IMR-90 (cell line): Measurements from ENCODE around the gene UNC50. TPM values are rescaled to one million over a fixed set of nuclear protein-coding genes. Genes with fewer than 3 reads are reported as not detected.

Experiments
- ATAC-seq: fragments of 200-7000 bp; cut with Tn5 transposase; 2 replicates; pipeline ENCODE4 v1.9.1; 2020; ENCODE audit warnings: low read depth, mild to moderate bottlenecking, moderate library complexity
- BruUV-seq: library from RNA; stranded (reverse); fragments of 400-500 nt; replicated peaks from 2 replicates; lab custom pipeline; 2021; lab: Mats Ljungman, UMichigan
- CTCF ChIA-PET: fragments of 300-600 bp; formaldehyde crosslinking; extraction: SDS; loops from one replicate; lab custom pipeline; 2021; ENCODE audit warnings: antibody characterized with exemption; lab: Yijun Ruan, JAX
- POLR2A ChIA-PET: fragments of 300-600 bp; sonication (Branson Sonifier 250); formaldehyde crosslinking; loops from one replicate; lab custom pipeline; 2022; ENCODE audit warnings: antibody characterized with exemption; ENCODE audit not compliant: unreplicated experiment; lab: Charles Lee
- DNase-seq: peaks from one replicate; pipeline ENCODE4 v3.0.0; 2013
- H2AFZ ChIP-seq: replicated peaks from 2 replicates; pipeline ENCODE3; 2013; ENCODE audit warnings: low read length, mild to moderate bottlenecking; ENCODE audit not compliant: poor library complexity
- H2AK5ac ChIP-seq: 2 replicates; pipeline ENCODE4 v1.6.1; 2013; ENCODE audit warnings: low read depth, low read length, inconsistent platforms
- H2AK9ac ChIP-seq: replicated peaks from 2 replicates; pipeline ENCODE3; 2013; ENCODE audit warnings: mild to moderate bottlenecking, low read depth, low read length, moderate library complexity; ENCODE audit not compliant: poor library complexity
- H2BK120ac ChIP-seq: 2 replicates; pipeline ENCODE4 v1.6.1; 2013; ENCODE audit warnings: low read depth, low read length, inconsistent platforms
- H2BK15ac ChIP-seq: 3 replicates; pipeline ENCODE4 v1.6.1; 2013; ENCODE audit warnings: low read depth, low read length, inconsistent platforms
- H2BK20ac ChIP-seq: 2 replicates; pipeline ENCODE4 v1.6.1; 2013; ENCODE audit warnings: low read depth, mild to moderate bottlenecking, inconsistent platforms, low read length, moderate library complexity
- H2BK5ac ChIP-seq: 2 replicates; pipeline ENCODE4 v1.6.1; 2013; ENCODE audit warnings: mild to moderate bottlenecking, low read depth, low read length, inconsistent platforms; ENCODE audit not compliant: poor library complexity, severe bottlenecking
- H3K14ac ChIP-seq: replicated peaks from 2 replicates; pipeline ENCODE4 v1.6.1; 2013; ENCODE audit warnings: low read depth, low read length, inconsistent platforms
- H3K18ac ChIP-seq: 2 replicates; pipeline ENCODE4 v1.6.1; 2013; ENCODE audit warnings: low read depth, low read length, control low read depth
- H3K23ac ChIP-seq: 2 replicates; pipeline ENCODE4 v1.6.1; 2013; ENCODE audit warnings: low read depth, low read length, inconsistent platforms
- H3K27ac ChIP-seq: 2 replicates; pipeline ENCODE4 v1.5.1; 2013; ENCODE audit warnings: mild to moderate bottlenecking, control low read depth, low read length; ENCODE audit not compliant: insufficient read depth
- H3K27me3 ChIP-seq: 2 replicates; pipeline ENCODE4 v1.6.1; 2013; ENCODE audit warnings: low read length; ENCODE audit not compliant: control insufficient read depth, insufficient read depth
- H3K36me3 ChIP-seq: 2 replicates; pipeline ENCODE4 v1.6.1; 2013; ENCODE audit warnings: low read length, mixed read lengths; ENCODE audit not compliant: control insufficient read depth, insufficient read depth
- H3K4ac ChIP-seq: 2 replicates; pipeline ENCODE4 v1.6.1; 2013; ENCODE audit warnings: low read depth, low read length, inconsistent platforms
- H3K4me1 ChIP-seq: 2 replicates; pipeline ENCODE4 v1.6.1; 2013; ENCODE audit warnings: low read length, mixed read lengths; ENCODE audit not compliant: control insufficient read depth, insufficient read depth
- H3K4me2 ChIP-seq: 2 replicates; pipeline ENCODE4 v1.6.1; 2013; ENCODE audit warnings: low read depth, mild to moderate bottlenecking, control low read depth, low read length, moderate library complexity
- H3K4me3 ChIP-seq: 2 replicates; pipeline ENCODE4 v1.5.1; 2013; ENCODE audit warnings: low read depth, mild to moderate bottlenecking, control low read depth, low read length, moderate library complexity; ENCODE audit not compliant: insufficient read depth
- H3K56ac ChIP-seq: 2 replicates; pipeline ENCODE4 v1.6.1; 2013; ENCODE audit warnings: low read length, inconsistent platforms; ENCODE audit not compliant: insufficient read depth; ENCODE audit errors: extremely low read depth
- H3K79me1 ChIP-seq, 2 experiments: 2 replicates each; pipeline ENCODE4 v1.6.1; 2013; ENCODE audit warnings: low read length in 2 of 2, inconsistent platforms in 1 of 2, low read depth in 1 of 2
- H3K9ac ChIP-seq: 2 replicates; pipeline ENCODE4 v1.6.1; 2013; ENCODE audit warnings: low read depth, low read length, control low read depth
- H3K9me1 ChIP-seq: 2 replicates; pipeline ENCODE4 v1.6.1; 2013; ENCODE audit warnings: low read length, inconsistent platforms; ENCODE audit not compliant: insufficient read depth
- H3K9me3 ChIP-seq: 2 replicates; pipeline ENCODE4 v1.6.1; 2013; ENCODE audit warnings: low read length; ENCODE audit not compliant: control insufficient read depth, insufficient read depth
- H4K20me1 ChIP-seq: 2 replicates; pipeline ENCODE4 v1.6.1; 2013; ENCODE audit warnings: low read length, inconsistent platforms; ENCODE audit not compliant: insufficient read depth
- H4K5ac ChIP-seq: 2 replicates; pipeline ENCODE4 v1.6.1; 2013; ENCODE audit warnings: mild to moderate bottlenecking, low read depth, low read length, control low read depth
- H4K8ac ChIP-seq, 2 experiments: 2 replicates each; pipeline ENCODE4 v1.6.1; 2013; ENCODE audit warnings: low read depth in 2 of 2, low read length in 2 of 2, control low read depth in 1 of 2, inconsistent platforms in 1 of 2
- H4K91ac ChIP-seq: 2 replicates; pipeline ENCODE4 v1.6.1; 2013; ENCODE audit warnings: low read depth, low read length, inconsistent platforms; ENCODE audit not compliant: insufficient read depth
- BHLHE40 ChIP-seq: fragments of 150-350 bp; IDR thresholded peaks from 2 replicates; pipeline ENCODE4 v1.6.1; 2016; ENCODE audit warnings: mild to moderate bottlenecking, low read depth, low read length
- CEBPB ChIP-seq: IDR thresholded peaks from 2 replicates; pipeline ENCODE4 v1.6.1; 2012; ENCODE audit warnings: low read depth, low read length, improper control_type of control experiment
- CHD1 ChIP-seq: IDR thresholded peaks from 2 replicates; pipeline ENCODE4 v1.6.1; 2012; ENCODE audit warnings: low read depth, low read length, improper control_type of control experiment
- MAFK ChIP-seq: IDR thresholded peaks from 2 replicates; pipeline ENCODE4 v1.6.1; 2012; ENCODE audit warnings: low read depth, low read length, improper control_type of control experiment
- MAZ ChIP-seq: IDR thresholded peaks from 2 replicates; pipeline ENCODE4 v1.6.1; 2012; ENCODE audit warnings: low read depth, mild to moderate bottlenecking, low read length, improper control_type of control experiment, moderate library complexity, borderline replicate concordance
- MXI1 ChIP-seq: IDR thresholded peaks from 2 replicates; pipeline ENCODE4 v1.6.1; 2012; ENCODE audit warnings: low read depth, mild to moderate bottlenecking, low read length, moderate library complexity, borderline replicate concordance
- NFE2L2 ChIP-seq: fragments of 150-350 bp; IDR thresholded peaks from 2 replicates; pipeline ENCODE4 v1.6.1; 2016; ENCODE audit warnings: low read depth, mild to moderate bottlenecking, low read length
- RCOR1 ChIP-seq: IDR thresholded peaks from 2 replicates; pipeline ENCODE4 v1.6.1; 2012; ENCODE audit warnings: mild to moderate bottlenecking, low read length, improper control_type of control experiment; ENCODE audit not compliant: insufficient replicate concordance
- RFX5 ChIP-seq: IDR thresholded peaks from 2 replicates; pipeline ENCODE4 v1.8.0; 2012; ENCODE audit warnings: low read depth, mild to moderate bottlenecking, low read length, moderate library complexity
- SMC3 ChIP-seq: fragments of 150-350 bp; IDR thresholded peaks from 2 replicates; pipeline ENCODE4 v1.6.1; 2016; ENCODE audit warnings: low read depth, mild to moderate bottlenecking, antibody characterized with exemption, low read length, moderate library complexity
- WGBS, 2 experiments: methylation state at CpG; one replicate each; pipeline versions ENCODE4 v1.1.5 to v1.1.7; 2013; ENCODE audit warnings: missing lambda C conversion rate in 2 of 2; ENCODE audit not compliant: insufficient read length in 1 of 2; ENCODE audit errors: extremely low coverage in 2 of 2; 5-methylcytosine and 5-hydroxymethylcytosine counted together
- dilution Hi-C: fragments of 300-500 bp; cut with HindIII; formaldehyde crosslinking; loops from one replicate; pipeline ENCODE4 v1.14.3; 2018; ENCODE audit warnings: low sequenced_read_pairs; ENCODE audit not compliant: unreplicated experiment
- in situ Hi-C: fragments of 300-500 bp; cut with MboI; formaldehyde crosslinking; loops from 3 replicates; pipeline ENCODE4 v1.14.3; 2019; ENCODE audit warnings: low sequenced_read_pairs, inconsistent platforms, mixed read lengths
- intact Hi-C: fragments of 100-400 bp; cut with micrococcal nuclease; formaldehyde crosslinking; loops from 2 replicates; pipeline ENCODE4 v1.10.0; 2022
- polyA plus RNA-seq, 3 experiments: library from polyadenylated mRNA; depleted of rRNA; stranded (reverse); fragments of >200 nt; gene quantifications; 2 replicates each; pipeline ENCODE4 v1.2.3, GENCODE V29; 2012; ENCODE audit warnings: low replicate concordance in 1 of 3
- total RNA-seq: library from RNA; depleted of rRNA; stranded (reverse); fragments of >200 nt; gene quantifications from 2 replicates; pipeline ENCODE4 v1.2.3, GENCODE V29; 2012
- TF ChIP-seq, protein P1 (sequence below): conservative IDR thresholded peaks from 2 replicates; pipeline ENCODE4 v1.5.1; 2012; ENCODE audit warnings: mild to moderate bottlenecking, low read depth, low read length, improper control_type of control experiment
- TF ChIP-seq, protein P2 (sequence below): fragments of 150-350 bp; IDR thresholded peaks from 2 replicates; pipeline ENCODE4 v1.6.1; 2017; ENCODE audit warnings: mild to moderate bottlenecking, antibody characterized with exemption, low read length, low read depth
- TF ChIP-seq, protein P3 (sequence below): fragments of 150-350 bp; IDR thresholded peaks from 2 replicates; pipeline ENCODE4 v1.6.1; 2016; ENCODE audit warnings: low read depth, mild to moderate bottlenecking, low read length, moderate library complexity, borderline replicate concordance

UNC50 gene
- total and polyA plus RNA-seq, 2 of the 4 experiments (the other 2 are of a cell fraction) = 18.3 to 34.1 TPM

DNA sequence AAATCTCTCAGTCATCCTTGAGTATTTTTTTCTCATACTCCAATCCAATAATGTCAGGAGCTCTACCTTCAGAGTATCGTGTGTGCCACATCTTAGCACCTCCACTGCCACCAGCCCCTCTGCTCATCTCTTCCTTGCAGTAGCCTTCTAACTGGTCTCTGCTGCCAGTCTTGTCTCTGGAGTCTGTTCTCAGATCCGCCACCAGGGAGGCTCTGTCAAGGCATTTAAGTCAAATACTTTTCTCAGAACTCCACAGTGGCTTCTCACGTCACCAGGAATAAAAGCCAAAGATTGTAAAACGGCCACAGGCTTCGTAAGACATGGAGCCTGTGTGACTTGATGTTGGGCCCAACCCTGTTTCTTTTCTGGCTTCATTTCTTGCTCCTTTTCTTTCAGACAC lies 7.1 kb downstream of the UNC50 start:
- BruUV-seq = no TSS peak
- WGBS, 2 experiments = 83% methylated on average over 3 of the region's 5 CpGs; no CpG with 5 or more reads in 1 of the 2 experiments
- Histone ChIP-seq H3K9ac (no peak overlapping the region), H3K4me2 (no peak overlapping the region), H4K8ac (no peak overlapping the region), H3K23ac (no peak overlapping the region), H2BK15ac (no peak overlapping the region), H2AK9ac (no peak overlapping the region), H3K9me3 (no peaks in the 10 kb centered on the region), H4K91ac (no peak overlapping the region), H2AFZ (no peak overlapping the region), H3K4me1 (peaks cover under 1% of the 10 kb centered on the region; the same call in 1 of the 2 replicates), H3K4ac (no peak overlapping the region), H3K18ac (no peak overlapping the region), H3K27me3 (no peaks in the 10 kb centered on the region), H3K27ac (no peak overlapping the region), H2BK5ac (no peak overlapping the region), H2BK20ac (no peak overlapping the region), H3K4me3 (no peak overlapping the region), H2BK120ac (no peak overlapping the region), H2AK5ac (no peak overlapping the region), H3K36me3 (peaks cover 35% of the 10 kb centered on the region), H3K56ac (no peak overlapping the region), H3K14ac (no peak overlapping the region), H4K5ac (no peak overlapping the region), H4K20me1 (peaks cover 4% of the 10 kb centered on the region; the same call in 1 of the 2 replicates), H3K79me1 (peaks cover 20 to 29% of the 10 kb centered on the region in 2 experiments), H3K9me1 (no peaks in the 10 kb centered on the region)
- no peak for DNase-seq
- no peak for ATAC-seq
- in situ Hi-C loops (no loop called here), dilution Hi-C loops (no loop called here), intact Hi-C loops (no loop called here)
- no peak for TF ChIP-seq CEBPB
- no peak for TF ChIP-seq RFX5
- no peak for TF ChIP-seq MAFK
- TF ChIP-seq MAZ = no peak
- TF ChIP-seq CHD1 = no peak
- TF ChIP-seq, protein P1, sequence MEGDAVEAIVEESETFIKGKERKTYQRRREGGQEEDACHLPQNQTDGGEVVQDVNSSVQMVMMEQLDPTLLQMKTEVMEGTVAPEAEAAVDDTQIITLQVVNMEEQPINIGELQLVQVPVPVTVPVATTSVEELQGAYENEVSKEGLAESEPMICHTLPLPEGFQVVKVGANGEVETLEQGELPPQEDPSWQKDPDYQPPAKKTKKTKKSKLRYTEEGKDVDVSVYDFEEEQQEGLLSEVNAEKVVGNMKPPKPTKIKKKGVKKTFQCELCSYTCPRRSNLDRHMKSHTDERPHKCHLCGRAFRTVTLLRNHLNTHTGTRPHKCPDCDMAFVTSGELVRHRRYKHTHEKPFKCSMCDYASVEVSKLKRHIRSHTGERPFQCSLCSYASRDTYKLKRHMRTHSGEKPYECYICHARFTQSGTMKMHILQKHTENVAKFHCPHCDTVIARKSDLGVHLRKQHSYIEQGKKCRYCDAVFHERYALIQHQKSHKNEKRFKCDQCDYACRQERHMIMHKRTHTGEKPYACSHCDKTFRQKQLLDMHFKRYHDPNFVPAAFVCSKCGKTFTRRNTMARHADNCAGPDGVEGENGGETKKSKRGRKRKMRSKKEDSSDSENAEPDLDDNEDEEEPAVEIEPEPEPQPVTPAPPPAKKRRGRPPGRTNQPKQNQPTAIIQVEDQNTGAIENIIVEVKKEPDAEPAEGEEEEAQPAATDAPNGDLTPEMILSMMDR = no peak
- no peak for TF ChIP-seq BHLHE40
- TF ChIP-seq, protein P2, sequence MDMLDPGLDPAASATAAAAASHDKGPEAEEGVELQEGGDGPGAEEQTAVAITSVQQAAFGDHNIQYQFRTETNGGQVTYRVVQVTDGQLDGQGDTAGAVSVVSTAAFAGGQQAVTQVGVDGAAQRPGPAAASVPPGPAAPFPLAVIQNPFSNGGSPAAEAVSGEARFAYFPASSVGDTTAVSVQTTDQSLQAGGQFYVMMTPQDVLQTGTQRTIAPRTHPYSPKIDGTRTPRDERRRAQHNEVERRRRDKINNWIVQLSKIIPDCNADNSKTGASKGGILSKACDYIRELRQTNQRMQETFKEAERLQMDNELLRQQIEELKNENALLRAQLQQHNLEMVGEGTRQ = no peak
- TF ChIP-seq, protein P3, sequence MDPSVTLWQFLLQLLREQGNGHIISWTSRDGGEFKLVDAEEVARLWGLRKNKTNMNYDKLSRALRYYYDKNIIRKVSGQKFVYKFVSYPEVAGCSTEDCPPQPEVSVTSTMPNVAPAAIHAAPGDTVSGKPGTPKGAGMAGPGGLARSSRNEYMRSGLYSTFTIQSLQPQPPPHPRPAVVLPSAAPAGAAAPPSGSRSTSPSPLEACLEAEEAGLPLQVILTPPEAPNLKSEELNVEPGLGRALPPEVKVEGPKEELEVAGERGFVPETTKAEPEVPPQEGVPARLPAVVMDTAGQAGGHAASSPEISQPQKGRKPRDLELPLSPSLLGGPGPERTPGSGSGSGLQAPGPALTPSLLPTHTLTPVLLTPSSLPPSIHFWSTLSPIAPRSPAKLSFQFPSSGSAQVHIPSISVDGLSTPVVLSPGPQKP = no peak
- no peak for TF ChIP-seq SMC3
- TF ChIP-seq MXI1 = no peak
- TF ChIP-seq NFE2L2 = no peak
- TF ChIP-seq RCOR1 = no peak
- ChIA-PET CTCF (no interaction called here), POLR2A (no interaction called here)
